GM21723 (cell line): ENCODE measurements around the gene PFKFB4.
"Not testable (repeated sequence)": the region's sequence is repeated elsewhere in the genome, so short reads cannot be mapped to it uniquely, and the experiment has no call there.

ENCODE experiments used
- ATAC-seq: cut with Tn5 transposase; IDR thresholded peaks from one replicate; pipeline ENCODE4 v1.9.1; 2021; ENCODE audit warnings: mild to moderate bottlenecking, moderate library complexity; ENCODE audit not compliant: unreplicated experiment

Gene PFKFB4

DNA sequence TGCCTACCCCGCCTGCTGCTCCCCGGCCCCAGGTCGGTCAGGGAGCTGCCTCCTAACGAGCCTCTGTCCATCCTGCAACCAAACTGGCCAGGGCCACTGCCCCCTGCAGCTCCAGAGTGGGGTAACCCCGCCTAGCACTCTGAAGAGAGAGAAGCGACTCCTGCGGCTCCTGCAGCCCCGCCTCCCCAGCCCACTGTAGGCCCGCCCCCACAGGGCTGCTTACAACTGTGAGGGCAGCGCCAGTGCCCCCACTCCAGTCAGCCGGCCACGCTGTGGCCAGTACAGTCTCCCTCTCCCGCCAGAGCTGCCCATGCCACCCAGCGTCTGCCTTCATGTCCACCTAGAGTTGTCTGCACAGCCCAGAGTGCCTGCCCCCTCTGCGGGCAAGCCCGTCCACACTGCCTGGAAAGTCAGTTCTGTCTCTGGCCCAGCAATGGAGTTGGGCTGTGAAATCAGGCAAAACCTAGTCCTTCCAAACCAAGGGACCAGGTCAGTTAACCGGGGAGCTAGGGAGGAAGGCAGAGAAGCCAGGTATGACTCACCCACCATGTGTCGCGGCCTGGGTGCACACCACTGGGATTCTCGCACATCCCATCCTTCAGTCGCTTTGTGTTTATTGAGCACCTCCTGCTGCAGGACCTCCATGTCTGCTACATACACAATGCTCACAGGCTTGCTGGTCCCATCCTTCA lies 4.6 kb upstream of the PFKFB4 start:
- ATAC-seq, result no peak

DNA sequence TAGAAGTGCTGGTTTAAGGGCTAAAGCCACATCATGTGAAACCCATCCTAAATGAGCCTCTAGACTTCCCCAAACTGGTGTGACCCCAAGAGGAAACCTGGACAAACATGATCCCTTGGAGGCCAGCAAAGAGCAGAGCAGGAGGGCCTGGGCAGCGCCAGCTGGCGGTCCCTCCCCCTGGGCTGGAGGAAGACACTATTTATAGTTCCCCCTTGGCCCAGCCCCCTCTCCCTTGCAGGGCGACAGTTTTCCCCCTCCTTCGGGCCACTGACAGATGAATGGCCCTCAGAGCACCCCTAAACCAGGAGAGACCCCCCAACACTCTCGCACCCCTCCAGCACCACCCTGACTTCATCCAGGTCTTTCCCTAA lies 4.0 kb upstream of the PFKFB4 start:
- no peak for ATAC-seq

- no peak for ATAC-seq
Observed at GRCh38 chr3:48558493-48559134, 2.0 kb upstream of the PFKFB4 start.

DNA sequence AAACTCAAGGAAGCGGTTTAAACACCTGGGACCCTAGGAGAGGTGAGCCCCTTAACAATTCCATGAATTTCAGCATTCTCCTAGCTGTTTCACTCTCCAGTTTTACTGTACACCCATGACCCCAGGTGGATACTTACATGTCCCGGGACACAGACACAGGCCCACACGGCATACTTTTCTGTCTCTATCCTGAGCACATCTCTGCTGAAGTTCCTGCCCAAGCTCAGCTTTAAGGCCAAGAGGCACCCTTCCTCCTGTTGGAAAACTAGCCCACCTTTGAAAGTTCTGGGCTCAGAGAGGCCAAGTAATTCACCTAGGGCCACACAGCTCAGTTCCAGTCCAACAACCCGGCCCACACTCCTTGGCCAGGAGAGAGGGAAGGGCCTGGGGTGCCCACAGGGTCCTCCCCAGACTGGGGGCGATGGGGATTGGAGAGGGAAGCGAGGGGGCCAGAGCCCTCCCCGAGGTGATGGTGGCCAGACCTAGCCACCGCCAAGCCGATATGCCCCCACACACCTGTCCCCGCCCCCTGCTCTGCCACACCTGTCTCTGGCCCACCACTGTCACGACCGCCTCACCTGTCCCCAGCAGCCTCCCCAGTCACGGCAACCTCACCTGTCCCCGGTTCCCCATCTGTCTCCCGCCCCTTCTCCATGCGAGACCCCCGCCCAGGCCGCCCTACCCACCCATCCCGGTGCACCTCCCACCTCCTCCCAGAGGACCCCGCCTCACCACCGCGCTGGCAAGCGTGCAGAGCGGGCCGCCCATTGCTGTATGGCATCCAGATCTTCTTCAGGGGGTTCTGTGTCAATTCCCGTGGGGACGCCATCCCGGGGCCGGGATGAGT lies 431 bp downstream of the PFKFB4 start:
- no peak for ATAC-seq

DNA sequence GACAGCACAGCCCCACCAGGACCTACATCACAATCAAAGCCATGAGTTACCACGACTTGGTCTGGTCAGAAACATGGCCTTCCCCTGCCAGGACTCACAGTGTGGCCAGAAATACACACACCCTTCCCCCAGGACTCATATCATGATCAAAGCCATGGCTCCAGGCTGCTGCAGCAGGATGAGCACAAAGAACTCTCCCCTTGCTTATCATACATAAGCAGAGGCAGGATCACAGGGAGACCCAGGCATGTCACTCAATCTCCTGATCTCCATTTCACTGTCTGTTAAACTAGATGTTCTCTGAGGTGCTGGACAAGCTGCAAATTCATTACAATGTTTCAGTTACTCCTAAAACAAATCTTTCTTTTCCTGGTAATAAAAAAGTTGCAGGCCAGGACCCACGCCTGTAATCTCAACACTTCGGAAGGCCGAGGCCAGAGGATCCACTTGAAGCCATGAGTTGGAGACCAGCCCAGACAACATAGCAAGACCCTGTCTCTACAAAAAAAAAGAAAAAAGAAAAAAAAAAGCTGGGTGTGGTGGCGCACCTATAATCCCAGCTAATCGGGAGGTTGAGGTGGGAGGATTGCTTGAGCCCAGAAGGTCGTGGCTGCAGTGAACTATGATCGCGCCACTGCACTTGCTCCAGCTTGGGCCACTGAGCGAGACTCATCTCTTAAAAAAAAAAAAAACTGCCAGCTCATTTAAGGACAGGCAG lies 1.2 kb downstream of the PFKFB4 start:
- no peak for ATAC-seq

DNA sequence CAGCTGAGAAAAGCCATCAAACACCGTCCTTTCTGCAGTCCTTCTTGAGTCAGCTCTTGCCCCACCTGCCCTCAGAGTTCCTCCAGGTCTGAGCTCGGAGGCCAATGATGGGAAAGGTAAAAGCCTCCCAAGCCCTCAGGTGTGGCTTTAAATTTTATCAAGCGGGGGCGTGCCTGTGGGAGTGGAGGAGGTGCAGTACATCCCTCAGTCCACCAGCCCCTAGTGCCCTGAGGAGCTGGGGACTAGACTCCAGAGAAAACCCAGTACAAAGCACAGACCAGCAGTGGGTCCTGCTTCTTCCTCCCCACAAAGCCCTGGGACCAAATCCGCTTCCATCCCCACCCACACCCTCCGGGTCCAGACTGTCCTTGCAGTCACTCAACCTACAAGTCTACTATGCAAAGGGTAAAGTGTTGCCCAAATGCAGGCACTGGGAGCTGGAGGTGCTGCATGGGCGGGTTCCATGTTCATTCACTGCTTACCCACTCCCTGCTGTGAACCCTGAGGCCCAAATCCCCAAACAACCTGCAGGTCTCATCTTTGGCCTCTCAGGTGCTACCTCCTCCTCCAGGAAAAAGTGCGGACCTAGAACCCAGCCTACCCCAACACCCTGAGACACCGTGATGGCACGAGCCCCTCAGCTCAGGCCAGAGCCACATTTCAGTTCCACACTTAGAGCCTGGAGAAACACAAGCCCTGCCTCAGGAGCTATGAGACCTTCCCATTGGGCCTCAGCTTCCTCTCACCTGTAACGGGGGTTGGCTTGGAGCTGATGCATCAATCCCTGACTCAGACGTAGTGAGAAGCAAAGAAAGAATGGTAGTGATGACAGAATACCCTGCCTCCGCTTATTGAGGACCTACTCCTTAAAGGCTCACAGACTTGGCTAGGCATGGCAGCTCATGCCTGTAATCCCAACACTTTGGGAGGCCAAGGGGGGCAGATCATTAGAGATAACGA lies 2.4 kb downstream of the PFKFB4 start:
- no peak for ATAC-seq

DNA sequence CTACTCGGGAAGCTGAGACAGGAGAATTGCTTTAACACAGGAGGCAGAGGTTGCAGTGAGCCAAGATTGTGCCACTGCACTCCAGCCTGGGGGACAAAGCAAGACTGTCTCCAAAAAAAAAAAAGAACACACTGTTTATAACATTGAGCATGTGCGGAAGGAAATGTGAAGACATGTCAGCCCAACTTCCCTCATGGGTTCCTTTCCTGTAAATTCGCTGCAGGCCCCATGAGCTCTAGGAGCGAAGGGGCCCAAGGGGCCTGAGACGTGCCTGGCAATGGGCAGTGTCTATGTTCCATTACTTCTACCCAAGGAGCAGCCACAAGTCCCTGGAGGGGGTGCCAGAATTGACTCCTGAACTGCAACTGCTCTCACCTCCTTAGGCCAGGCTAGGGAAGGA lies 3.2 kb downstream of the PFKFB4 start:
- ATAC-seq, result no peak

- no peak for ATAC-seq
Observed at GRCh38 chr3:48552111-48552951, 4.3 kb downstream of the PFKFB4 start.

DNA sequence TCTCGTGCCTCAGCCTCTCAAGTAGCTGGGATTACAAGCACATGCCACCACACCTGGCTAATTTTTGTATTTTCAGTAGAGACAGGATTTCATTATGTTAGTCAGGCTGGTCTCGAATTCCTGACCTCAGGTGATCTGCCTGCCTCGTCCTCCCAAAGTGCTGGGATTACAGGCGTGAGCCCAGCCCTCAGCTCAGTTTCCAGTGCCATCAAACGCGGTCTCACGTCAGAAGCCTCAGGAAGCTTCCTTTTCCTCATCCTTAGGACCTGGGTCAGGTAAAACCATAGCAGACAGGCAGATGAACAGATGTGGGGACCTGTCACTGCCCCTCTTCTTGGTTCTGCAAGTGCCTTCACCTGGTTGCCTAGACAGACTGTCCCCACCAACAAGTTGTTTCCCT lies 5.0 kb downstream of the PFKFB4 start:
- ATAC-seq, result not testable (repeated sequence)

- peak; percentile 68 for ATAC-seq
Observed at GRCh38 chr3:48548729-48549705, 7.6 kb downstream of the PFKFB4 start.

DNA sequence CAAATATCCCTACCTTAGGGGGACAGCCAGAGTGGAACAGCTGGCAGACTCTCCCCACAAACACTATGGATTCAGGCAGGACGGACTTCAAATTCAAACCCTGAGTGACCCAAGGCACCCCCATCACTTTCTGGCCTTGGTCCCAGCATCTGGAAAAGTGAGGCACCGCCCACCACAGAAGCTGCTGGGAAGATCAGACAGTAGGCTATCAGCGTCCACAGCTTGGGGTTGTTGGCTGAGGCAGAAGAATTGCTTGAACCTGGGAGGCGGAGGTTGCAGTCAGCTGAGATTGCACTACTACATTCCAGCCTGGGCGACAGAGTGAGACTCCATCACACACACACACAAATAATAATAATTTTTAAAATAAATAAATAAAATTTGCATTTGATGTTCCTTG lies 8.5 kb downstream of the PFKFB4 start:
- no peak for ATAC-seq

DNA sequence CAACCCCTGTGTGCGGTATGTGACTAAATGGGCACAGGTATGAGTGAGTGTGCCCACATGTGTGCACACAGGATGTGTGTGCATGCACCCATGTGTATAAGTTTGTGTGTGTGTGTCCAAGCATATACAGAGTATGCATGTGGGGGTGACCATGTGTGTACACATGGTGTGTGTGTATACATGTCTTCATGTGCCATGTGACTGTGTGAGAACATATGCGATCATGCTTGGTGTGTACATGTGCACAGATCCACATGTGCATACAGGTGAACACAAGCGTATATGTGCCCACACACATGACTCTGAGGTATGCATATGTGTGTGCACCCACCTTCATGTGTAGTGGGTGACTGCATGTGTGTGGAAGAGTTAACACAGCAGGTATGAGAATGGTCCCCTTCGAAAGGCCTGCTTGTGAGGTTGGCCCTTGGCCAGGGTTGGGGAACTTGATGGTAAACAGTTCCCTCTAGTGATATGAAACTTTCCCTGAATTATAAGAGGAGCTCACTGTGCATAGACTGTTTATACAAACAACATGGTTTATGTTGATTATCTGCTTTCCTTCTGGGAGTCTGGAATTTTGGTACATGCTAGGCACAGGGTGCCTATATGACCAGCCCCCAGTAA lies 10.3 kb downstream of the PFKFB4 start:
- no peak for ATAC-seq

DNA sequence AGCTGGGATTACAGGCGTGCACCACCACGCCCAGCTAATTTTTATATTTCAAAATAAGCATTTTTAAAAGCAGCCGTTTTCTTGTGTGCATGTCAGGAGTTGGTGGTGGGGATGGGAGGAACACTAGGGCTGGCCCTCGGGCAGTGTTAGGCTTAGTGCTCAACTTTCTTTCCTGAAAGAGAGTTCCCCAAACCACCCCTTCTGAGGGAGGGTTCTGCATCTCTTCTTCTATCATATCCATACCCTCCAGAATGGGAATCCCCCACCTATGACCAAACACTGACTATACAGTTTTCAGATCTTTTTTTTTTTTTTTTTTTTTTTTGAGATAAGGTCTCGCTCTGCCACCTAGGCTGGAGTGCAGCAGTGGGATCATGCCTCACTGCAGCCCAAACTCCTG lies 12.5 kb downstream of the PFKFB4 start:
- ATAC-seq, result no peak

GRCh38 chr3:48543271-48543866 lies 13.2 kb downstream of the PFKFB4 start:
- ATAC-seq, result no peak

DNA sequence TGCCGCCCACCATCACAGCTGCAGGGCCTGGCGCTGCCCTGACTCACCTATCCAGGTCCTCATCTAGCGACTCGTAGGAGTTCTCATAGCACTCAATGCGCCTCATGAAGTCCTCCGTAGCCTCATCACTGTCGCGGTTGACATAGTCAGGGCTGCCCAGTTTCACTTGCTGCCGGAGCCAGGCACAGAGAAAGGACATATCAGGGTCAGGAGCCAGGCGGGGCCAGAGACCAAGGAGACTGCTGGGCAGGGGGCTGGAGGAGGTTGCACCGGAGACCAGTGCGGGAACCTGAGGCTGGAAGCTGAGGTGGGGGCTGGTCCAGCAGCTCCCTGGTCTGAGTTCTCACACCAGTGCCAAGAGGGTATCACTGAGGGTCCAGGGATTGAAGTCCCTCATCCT lies 18.2 kb downstream of the PFKFB4 start:
- no peak for ATAC-seq

DNA sequence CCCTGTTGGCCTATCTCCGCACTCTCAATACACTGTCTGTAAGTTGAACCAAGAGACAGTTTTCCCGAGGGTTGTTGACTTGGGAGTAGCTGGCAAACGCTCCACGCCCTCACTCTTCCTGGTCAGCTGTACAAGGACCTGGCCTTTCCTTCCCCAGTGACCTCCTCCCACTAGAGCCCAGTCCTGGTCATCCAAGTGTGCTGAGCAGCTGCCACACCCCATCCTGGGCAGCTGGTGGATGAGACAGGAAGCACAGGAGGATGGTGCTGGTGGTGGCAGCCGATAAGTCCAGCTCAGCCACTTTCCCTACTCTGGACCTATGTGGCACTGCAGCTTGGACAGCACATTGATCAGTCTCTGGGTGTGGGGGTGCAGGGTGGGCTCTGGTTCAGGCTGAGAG lies 19.8 kb downstream of the PFKFB4 start:
- no peak for ATAC-seq

GRCh38 chr3:48536116-48536515 lies 20.5 kb downstream of the PFKFB4 start:
- no peak for ATAC-seq
